Activated effector memory CD4-positive, alpha-beta T cell treated with anti-CD3 and anti-CD28 coated beads, Interleukin-2, amount 50 U/mL, for 16 hours (primary cell): ENCODE measurements around the gene GALNT17.

ENCODE experiments used
- DNase-seq: peaks from one replicate; pipeline ENCODE4 v3.0.0-alpha.2; 2020

The GALNT17 gene

DNA sequence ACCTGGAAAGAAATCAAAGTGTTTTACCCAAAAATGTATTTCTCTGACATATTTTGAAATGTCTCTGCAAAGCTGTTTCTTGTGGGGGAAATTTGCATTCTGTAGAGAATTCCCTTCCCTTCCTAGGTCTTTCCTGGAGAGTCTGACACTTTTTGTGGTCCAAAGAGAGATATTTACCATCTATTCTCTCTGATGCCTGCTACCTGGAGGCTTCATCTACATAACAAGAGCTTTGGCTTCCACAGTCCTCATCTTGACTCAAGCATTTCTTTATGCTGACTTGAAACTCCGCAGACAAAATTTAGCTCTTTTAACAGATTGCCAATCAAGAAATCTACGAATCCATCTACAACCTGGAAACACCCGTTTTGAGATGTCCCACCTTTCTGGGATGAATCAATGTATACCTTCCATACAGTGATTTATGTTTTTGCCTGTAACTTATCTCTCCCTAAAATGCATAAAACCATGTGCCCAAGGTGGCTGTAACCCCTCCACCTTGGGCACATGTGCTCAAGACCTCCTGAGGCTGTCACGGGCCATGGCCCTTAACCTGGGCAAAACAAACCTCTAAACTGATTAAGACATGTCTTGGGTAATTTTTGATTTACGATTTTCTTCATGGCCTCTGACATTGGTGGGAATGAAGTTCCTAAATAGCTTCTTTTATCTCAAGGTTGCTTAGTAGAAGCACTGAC, 334.7 kb downstream of the GALNT17 start:
- DNase-seq, result no peak

DNA sequence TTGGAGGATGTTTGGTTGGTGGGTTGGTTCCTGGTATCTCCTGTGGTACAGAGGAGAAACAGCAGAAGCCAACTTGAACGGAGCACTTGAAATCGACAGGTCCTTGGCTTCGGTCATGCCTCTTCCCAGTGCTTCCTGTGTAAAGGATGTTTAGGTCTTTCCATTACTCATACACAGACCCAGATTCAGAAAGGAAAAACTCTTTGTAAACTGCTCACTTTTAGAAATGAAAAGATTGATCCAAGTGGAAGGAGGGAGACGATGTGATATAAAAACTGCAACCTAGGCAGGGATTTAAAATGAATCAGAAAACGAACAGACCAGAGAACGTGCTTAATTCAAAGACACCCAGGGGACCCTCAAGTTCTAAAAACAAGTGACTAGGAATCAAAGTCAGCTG, 338.4 kb downstream of the GALNT17 start:
- DNase-seq, result no peak

DNA sequence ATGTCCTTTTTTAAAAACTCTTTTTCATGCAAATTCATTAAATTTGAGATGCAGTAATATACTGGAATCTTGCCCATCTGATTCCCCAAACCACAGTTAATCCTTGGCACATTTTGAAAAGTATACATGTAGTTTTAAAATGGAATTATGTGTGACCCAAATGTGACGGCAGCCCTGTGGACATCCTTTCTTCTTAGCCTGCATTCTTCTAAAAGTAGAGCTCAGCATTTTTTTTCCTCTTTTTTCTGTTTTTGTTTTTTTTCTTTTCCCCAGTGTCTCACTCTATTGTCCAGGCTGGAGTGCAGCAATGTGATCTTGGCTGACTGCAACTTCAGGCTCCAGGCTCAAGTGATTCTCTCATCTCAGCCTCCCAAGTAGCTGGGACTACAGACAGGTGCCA, 338.9 kb downstream of the GALNT17 start:
- no peak for DNase-seq

DNA sequence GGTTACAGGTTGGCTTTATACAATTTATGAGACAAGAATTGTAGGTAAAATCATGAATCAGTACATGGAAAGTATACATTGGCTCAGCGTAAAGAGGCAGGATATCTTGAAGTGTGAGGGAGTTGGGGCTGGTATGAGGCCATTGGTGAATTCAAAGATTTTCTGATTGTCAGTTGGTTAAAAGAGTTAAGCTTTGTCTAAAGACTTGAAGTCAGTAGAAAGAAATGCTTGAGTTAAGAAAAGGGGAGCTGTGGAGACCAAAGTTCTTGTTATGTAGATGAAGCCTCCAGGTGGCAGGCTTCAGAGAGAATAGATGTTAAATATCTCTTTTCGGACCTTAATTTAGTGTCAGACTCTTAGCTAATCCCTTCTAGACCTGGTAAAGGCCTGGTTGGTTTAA, 341.0 kb downstream of the GALNT17 start:
- no peak for DNase-seq

DNA sequence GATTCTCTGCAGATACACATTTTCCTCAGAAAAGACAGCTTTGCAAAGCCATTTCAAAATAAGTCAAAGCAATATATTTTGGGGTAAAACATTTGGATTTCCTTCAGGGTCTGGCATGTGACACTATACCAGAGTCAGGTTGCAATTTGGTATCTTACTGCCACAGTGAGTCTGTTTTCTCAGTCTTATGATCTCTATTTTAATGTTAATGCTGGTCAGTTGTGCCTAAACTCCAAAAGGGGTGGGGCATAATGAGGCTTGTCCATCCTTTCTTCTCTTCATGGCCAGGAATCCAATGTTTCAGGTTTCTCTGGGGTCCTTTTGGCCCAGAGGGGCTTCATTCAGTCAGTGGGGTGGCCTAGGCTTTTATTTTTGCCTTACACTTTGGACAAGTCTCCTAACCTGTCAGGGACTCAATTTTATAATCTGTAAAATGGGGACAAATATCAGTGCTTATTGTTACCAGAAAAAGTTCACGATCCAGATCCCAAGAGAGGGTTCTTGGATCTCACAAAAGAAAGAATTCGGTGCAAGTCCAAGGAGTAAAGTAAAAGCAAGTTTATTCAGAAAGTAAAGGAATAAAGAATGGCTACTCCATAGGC, 341.5 kb downstream of the GALNT17 start:
- no peak for DNase-seq

DNA sequence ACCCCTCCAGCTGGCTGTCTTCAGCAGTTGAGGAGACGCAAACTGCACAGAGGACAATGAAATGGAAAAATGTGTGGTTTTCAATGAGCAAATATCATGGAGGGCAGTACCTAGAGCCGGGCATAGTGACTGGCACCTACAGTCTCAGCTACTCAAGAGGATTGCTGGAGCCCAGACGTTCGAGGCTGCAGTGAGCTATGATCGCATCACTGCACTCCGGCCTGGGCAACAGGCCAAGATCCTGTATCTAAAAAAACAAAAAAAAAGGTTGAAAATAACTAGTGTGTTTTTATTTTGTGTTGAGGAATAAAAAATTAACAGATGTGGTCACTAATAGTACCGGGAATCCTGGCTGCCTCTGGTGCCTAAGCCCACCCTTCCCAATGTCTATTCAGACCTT, 345.5 kb downstream of the GALNT17 start:
- DNase-seq, result no peak

DNA sequence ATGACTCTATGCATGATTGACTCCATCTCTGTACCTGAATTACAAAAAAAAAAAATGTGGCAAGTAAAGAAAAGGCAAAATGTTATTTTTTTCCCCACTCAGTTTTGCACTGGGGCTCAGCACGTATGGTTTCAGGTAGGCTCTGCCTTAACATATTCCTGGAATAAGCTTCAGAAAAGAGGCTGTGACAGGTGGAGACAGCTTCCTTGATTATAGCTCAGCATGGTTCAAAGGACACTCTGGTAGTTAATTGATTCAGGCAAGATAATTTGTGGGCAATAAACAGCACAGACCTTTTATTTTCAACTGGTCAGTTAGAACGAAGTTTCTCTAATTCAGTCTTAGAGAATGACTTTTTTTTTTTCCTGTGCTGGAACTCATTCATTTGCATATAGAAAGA, 347.3 kb downstream of the GALNT17 start:
- no peak for DNase-seq

DNA sequence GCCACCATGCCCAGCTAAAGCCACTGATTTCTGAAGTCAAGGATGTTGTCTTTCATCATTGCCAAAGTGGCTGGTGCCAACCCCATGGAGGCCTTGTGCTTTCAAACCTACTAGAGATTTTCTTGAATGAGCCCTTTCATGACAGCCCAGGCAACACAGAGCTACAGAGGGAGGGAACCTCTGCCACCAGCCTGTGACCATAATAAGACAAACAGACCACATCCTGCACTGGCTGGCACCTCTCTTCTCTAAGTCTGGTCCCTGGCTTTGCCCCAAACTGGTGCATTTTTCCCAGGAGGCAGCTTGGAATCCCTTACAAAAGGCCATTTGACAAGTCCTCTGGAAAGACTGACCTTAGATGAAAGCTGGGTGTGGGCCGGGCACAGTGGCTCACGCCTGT, 348.8 kb downstream of the GALNT17 start:
- DNase-seq, result no peak

DNA sequence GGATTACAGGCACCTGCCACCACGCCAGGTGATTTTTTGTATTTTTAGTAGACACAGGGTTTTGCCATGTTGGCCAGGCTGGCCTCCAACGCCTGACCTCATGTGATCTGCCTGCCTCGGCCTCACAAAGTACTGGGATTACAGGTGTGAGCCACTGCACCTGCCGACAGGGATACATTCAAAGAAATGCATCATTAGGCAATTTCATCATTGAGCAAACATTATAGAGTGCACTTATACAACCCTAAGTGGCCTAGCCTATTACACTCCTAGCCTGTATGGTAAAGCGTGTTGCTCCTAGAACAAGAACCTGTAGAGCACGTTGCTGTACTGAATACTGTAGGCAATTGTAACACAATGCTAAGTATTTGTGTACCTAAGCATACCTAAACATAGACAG, 350.3 kb downstream of the GALNT17 start:
- DNase-seq, result no peak

DNA sequence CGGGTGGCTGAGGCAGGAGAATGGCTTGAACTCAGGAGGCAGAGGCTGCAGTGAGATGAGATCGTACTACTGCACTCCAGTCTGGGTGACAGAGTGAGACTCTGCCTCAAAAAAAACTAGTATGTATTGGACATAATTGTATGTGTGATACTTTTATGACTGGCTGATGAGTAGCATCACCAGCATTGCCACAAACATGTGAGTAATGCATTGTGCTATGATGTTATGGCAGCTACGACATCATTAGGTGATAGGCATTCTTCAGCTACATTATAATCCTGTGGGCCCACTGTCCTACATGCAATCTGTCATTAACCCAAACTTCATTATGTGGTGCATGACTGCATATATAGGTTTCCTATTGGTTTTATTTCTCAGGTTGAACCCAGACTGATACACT, 352.4 kb downstream of the GALNT17 start:
- no peak for DNase-seq

DNA sequence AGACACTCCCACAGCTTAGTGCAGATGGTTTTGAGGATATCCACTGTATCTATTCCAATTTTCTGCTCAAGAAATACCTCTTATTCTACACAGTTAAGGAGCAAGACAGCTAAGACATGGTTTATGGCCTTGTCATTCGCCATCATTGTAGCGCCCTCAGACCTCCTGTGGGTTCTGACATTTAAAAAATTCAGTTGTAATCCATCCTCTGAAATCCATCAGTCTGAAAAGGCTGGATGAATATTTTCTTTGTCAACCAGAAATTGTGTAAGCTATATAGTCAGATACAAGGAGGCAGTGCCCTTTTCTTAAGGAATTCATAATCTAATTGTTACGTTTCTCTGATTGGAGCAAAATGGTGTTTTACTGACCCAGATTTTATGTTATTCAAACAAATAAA, 353.6 kb downstream of the GALNT17 start:
- no peak for DNase-seq

DNA sequence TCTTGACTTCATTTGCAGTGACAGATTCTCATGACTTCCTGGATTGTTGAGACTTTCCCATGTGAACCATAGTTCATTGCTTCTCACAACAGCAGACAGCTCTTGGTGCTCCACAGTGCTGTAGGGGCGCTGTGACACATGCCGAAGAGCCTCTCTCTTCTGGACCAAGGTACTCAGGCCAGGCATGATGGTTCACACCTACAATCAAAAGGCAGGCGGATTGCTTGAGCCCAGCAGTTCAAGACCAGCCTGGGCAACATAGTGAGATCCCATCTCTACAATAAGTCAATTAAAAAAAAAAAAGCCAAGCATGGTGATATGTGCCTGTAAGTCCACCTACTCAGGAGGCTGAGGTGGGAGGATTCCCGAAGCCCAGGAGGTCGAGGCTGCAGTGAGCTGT, 354.5 kb downstream of the GALNT17 start:
- DNase-seq, result no peak

DNA sequence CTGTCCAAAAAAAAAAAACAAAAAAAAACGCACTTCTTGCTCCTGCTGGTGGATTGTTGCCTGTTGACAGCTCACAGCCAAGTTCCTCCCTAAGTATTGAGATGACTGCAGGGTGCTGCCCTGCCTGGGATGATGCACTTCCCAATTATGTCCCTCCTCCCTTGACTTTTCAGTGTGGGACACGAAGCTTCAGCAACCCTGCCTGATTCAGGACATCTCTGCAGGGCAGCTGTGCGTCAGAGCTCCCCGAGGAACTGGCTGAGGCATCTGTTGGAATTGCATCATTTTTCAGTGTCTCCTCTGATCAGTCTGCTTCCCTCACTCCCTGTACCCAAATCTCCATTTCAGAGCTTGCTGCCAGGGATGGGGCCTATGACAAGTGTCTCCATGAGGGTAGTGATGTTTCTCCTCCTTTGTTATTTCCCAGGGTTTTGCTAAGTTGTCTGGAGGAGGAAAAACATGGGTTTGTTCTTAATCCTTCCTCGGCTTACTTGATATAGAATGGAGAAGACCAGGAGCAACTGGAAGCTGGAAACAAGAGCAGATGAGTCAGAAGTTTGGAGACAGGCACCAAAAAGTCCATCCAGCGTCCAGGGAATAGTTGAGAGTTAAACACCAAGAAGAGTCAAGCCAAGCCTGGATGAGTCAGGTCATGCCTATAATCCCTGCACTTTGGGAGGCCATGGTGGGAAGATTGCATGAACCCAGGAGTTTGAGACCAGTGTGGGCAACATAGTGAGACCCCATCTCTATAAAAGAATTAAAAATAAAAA, 355.1 kb downstream of the GALNT17 start:
- DNase-seq, result no peak

DNA sequence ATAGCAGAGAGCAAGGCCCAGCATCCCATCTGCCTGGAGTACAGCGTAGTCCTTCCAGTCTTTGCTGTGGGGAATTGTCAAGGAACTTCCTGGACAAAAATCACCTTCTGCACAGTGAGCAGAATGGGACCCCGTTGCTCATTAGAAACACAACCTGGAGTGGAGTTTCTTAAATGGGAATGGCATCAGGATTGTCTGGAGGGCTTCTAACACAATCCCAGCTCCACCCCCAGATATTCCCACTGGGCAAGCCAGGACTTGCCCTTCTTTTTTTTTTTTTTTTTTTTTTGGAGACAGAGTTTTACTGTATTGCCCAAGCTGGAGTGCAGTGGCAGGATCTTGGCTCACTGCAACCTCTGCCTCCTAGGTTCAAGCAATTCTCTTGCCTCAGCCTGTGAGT, 356.4 kb downstream of the GALNT17 start:
- no peak for DNase-seq

DNA sequence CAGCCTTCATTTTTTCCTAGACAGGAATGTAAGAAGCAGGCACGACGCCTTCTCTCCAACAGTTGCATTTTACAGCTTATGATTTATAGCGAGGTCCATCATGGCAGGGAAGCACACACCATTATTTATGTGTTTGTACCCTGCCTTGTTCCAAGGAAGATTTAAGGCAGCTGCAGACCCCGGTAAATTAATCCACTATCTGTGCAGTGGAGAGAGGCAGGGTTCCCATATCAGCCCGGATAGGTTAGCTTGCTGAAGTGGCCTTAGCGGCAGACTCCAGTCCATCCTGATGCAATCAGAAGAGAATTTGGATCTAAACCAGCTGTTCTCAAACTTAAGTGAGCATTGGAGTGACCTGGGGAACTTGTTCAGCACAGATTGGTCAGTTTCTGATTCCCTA, 359.4 kb downstream of the GALNT17 start:
- no peak for DNase-seq

DNA sequence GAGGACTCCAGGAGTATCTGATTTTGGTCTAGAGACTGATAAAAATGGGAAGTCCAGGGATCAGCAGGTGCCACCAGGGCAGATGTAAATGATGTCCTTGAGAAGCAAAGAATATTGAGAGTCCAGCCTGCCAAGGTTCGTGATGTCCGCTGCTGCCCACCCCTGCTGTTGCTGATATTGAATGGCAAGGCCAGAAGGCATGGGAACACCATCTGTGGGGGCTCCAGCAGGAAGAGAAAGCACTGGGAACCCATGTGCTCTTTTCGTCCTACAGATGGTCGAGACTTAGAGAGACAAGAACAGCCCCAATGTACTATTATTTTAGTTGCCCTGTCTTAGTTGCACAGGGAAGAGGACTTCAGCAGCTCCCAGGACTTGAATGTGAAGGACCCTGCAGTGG, 363.9 kb downstream of the GALNT17 start:
- no peak for DNase-seq

DNA sequence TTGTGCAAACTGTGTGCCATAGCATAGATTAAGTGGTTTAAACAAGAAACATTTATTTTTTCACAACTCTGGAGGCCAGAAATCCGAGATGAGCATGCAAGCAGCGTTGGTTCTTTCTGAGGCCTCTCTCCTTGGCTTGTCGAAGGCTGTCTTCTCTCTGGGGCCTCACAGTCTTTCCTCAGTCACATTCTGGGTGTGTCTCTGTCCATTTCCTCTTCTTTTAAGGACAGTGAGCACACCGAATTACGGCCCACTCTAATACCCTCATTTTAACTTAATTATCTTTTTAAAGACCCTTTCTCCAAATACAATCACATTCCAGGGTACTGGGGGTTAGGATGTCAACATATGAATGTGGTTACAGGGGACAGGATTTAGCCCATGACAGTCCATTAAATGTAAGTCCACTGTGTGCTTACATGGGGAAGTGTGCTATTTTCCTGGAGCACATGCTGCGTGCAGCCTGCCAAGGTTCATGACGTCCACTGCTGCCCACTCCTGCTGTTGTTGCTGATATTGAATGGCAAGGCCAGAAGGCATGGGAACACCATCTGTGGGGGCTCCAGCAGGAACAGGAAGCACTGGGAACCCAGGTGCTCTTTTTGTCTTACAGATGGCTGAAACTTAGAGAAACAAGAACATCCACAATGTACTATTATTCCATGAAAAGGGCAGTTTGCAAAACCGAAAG, 365.5 kb downstream of the GALNT17 start:
- no peak for DNase-seq

DNA sequence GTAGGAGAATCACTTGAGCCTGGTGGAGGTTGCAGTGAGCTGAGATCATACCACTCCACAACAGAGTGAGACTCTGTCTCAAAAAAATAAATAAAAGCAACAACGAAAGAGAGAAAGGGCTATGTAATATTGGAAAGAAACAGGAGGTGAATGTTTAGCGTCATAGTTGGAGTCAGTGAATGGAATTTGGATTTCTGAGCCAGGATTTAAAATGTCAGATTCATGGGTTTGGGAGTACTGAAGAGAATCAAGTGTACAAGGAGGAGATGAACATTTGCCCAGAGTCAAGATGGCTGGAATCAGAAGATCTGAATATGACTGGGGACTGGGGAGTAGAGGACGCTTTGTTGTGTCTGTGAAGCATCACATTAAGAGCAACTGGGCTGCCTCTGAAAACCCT, 366.4 kb downstream of the GALNT17 start:
- no peak for DNase-seq

DNA sequence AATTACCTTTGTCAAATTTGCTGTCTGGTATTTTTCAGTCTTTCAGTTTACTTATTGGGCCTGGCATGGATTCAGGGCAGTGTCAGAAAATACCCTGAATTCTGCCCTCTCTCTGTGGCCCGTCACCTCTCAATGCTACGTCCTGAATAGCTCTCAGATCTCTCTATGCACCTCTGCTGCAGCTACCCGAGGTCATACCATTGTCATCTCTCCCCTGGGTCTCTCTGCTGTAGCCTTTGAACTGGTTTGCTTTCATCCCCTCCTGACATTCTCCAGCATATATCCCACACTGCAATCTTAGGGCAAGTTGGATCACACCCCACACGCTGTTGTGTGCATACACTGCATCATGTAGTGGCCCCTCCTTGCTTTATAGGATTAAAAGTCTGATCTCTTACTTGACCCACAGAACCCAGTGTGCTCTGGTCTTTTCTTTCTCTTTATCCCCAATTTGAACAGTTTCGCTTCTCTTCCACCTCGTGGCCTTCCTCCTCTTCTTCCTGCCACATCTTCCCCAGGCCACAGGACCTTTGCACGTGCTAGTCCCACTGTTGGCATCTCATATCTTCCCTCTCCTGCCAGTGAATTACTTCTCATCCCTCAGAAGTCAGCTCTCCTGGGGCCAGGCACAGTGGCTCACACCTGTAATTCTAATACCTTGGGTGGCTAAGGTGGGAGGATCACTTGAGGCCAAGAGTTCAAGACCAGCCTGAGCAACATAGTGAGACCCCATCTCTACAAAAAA, 372.9 kb downstream of the GALNT17 start:
- no peak for DNase-seq

DNA sequence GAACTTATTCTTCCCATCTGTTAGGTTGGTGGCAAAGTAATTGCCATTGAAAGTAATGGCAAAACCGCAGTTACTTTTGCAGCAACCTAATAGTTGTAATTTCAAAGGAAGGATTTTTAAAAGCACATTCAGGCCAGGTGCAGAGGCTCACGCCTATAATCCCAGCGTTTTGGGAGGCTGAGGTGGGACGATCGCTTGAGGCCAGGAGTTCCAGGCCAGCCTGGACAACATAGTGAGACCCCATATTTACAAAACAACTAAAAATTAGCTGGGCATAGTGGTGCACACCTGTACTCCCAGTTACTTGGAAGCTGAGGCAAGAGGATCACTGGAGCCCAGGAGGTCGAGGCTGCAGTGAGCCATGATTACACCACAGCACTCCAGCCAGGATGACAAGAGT, 374.9 kb downstream of the GALNT17 start:
- DNase-seq, result no peak

DNA sequence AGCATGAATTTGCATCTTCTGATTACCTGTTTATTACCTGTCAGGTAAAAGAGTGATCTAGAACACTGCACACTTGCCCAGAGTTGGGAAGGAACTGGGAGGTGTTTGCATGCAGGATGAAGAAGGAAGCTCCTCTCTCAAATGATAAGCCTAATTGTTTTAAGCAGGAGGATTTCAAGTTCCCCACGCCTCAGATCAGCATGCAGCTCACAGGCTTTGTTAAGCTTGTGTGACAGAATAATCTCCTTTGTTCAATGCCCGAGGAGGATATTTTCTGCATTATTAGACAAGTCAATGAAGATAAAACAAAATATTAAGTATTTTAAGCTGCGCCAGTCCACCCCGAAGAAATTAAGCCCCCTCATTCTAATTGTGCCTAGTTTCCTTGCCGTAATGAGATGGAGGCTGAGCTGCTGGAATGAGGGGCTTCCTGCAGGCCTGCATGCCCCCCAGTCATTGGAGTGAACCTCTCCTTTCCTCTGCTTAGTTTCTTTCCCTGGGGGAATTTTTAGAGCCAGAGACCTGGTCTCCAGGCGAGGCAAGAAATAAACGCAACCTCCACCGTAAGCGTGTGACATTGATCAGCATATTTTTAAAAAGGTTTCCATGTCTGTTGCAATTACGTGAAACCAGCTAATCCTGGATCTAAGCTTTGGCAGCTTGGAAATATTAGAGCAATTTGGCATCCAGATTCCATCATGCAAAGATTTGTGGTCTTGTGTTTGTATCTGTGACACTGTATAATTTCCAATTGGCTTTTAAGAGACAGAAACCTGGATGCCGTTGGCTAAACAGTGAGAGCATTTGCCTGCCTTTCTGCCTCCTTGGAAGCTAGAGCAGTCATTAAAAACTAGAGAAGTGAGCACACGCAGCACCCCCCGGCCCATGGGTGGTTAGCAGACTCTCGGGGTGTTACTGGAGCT, 376.0 kb downstream of the GALNT17 start:
- DNase-seq, result no peak

DNA sequence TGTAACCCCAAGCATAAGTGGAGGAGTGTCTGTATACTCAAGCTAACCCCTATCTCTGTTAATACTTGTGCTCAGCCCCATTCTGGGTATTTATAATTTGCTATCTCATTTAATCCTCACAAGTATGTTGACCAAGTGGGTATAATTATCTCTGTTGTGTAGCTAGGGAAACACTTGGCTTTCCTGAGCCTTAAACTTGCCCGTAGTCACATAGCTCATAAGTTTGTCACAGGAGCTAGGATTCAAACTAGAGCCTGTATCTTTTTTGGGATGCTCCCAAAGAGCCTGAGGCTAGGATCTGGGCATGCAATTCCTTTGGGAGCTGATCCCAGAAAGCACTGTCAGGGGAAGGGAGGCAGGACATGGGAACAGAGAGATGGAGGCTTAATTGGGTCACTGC, 377.4 kb downstream of the GALNT17 start:
- no peak for DNase-seq
